DOHH2 (cell line): ENCODE data around the gene TUSC2.

Experiments used
- H3F3A ChIP-seq: fragments of 200-600 bp; sonication (generic), shearing (Covaris generic); 2 replicates; pipeline ENCODE4 v1.6.0; 2016; ENCODE audit warnings: antibody characterized with exemption, mild to moderate bottlenecking; ENCODE audit not compliant: control insufficient read depth, insufficient read depth
- H3K27ac ChIP-seq: fragments of 200-600 bp; sonication (generic); 2 replicates; pipeline ENCODE4 v1.5.1; 2014; ENCODE audit warnings: low read depth, mild to moderate bottlenecking, low read length, moderate library complexity
- H3K27me3 ChIP-seq: fragments of 200-600 bp; sonication (generic); 2 replicates; pipeline ENCODE4 v1.6.1; 2014; ENCODE audit warnings: mild to moderate bottlenecking, low read length, mixed read lengths; ENCODE audit not compliant: control insufficient read depth
- H3K36me3 ChIP-seq: fragments of 200-600 bp; sonication (generic); 2 replicates; pipeline ENCODE4 v1.6.1; 2014; ENCODE audit warnings: mild to moderate bottlenecking, low read length, moderate library complexity, mixed read lengths; ENCODE audit not compliant: control insufficient read depth
- H3K4me1 ChIP-seq: fragments of 200-600 bp; sonication (generic); 2 replicates; pipeline ENCODE4 v1.6.1; 2014; ENCODE audit warnings: mild to moderate bottlenecking, low read length, mixed read lengths; ENCODE audit not compliant: control insufficient read depth
- H3K4me2 ChIP-seq: fragments of 200-600 bp; sonication (generic); 2 replicates; pipeline ENCODE4 v1.6.0; 2014; ENCODE audit warnings: mild to moderate bottlenecking, low read length, moderate library complexity
- H3K4me3 ChIP-seq: fragments of 200-600 bp; sonication (generic); 2 replicates; pipeline ENCODE4 v1.5.1; 2014; ENCODE audit warnings: mild to moderate bottlenecking, low read length, mixed read lengths
- H3K79me2 ChIP-seq: fragments of 200-600 bp; sonication (generic); 2 replicates; pipeline ENCODE4 v1.6.1; 2014; ENCODE audit warnings: mild to moderate bottlenecking, low read length, mixed read lengths; ENCODE audit not compliant: control insufficient read depth
- H3K9me2 ChIP-seq: fragments of 200-600 bp; sonication (generic); replicated peaks from 2 replicates; pipeline ENCODE4 v1.6.1; 2014; ENCODE audit warnings: mild to moderate bottlenecking, low read length, mixed read lengths; ENCODE audit not compliant: control insufficient read depth
- H3K9me3 ChIP-seq: fragments of 200-600 bp; sonication (generic); 2 replicates; pipeline ENCODE4 v1.6.1; 2014; ENCODE audit warnings: antibody characterized with exemption, low read length, mixed read lengths; ENCODE audit not compliant: control insufficient read depth, insufficient read depth
- H4K20me1 ChIP-seq: fragments of 200-600 bp; sonication (generic); 2 replicates; pipeline ENCODE4 v1.6.0; 2014; ENCODE audit warnings: low read depth, mild to moderate bottlenecking, antibody characterized with exemption, low read length, moderate library complexity; ENCODE audit not compliant: control insufficient read depth, insufficient read depth
- CTCF ChIP-seq: fragments of 200-600 bp; sonication (generic); IDR thresholded peaks from one replicate; pipeline ENCODE4 v1.5.1; 2014; ENCODE audit warnings: antibody characterized with exemption, mild to moderate bottlenecking, low read depth, low read length; ENCODE audit not compliant: poor library complexity, severe bottlenecking
- EZH2phosphoT487 ChIP-seq: fragments of 200-600 bp; sonication (generic); IDR thresholded peaks from 2 replicates; pipeline ENCODE4 v1.6.1; 2017; ENCODE audit warnings: borderline replicate concordance, mild to moderate bottlenecking, antibody characterized with exemption, low read length, moderate library complexity, mixed read lengths

Gene TUSC2

GRCh38 chr3:50317300-50317699 lies 10.7 kb downstream of the TUSC2 start:
- peaks cover 22% of the 10 kb centered on the region for H3K4me1 ChIP-seq
- H3K27ac ChIP-seq, result no peak overlapping the region
- no peak overlapping the region for H3K4me2 ChIP-seq

GRCh38 chr3:50316657-50317242 lies 11.3 kb downstream of the TUSC2 start:
- H3K4me1 ChIP-seq, result peaks cover 17% of the 10 kb centered on the region
- TF ChIP-seq CTCF (no peak), EZH2phosphoT487 (no peak)
- no peak overlapping the region for H3K4me3 ChIP-seq
- H3K9me3 ChIP-seq, result no peaks in the 10 kb centered on the region
- H3K79me2 ChIP-seq, result peaks cover 3% of the 10 kb centered on the region; the same call in 1 of the 2 replicates
- no peaks in the 10 kb centered on the region for H4K20me1 ChIP-seq
- no peaks in the 10 kb centered on the region for H3K9me2 ChIP-seq
- H3F3A ChIP-seq, result no peaks in the 10 kb centered on the region
- no peak overlapping the region for H3K27ac ChIP-seq
- peaks cover 10% of the 10 kb centered on the region for H3K36me3 ChIP-seq
- no peak overlapping the region for H3K4me2 ChIP-seq
- H3K27me3 ChIP-seq, result no peaks in the 10 kb centered on the region

More at GRCh38 chr3:50317300-50317699, 10.7 kb downstream of the TUSC2 start:
- Histone ChIP-seq H3K9me2 (no peaks in the 10 kb centered on the region), H3K4me3 (no peak overlapping the region), H4K20me1 (no peaks in the 10 kb centered on the region), H3K27me3 (no peaks in the 10 kb centered on the region), H3K36me3 (peaks cover 10% of the 10 kb centered on the region), H3K9me3 (no peaks in the 10 kb centered on the region), H3F3A (no peaks in the 10 kb centered on the region), H3K79me2 (peaks cover 3% of the 10 kb centered on the region; the same call in 1 of the 2 replicates)
- no peak for TF ChIP-seq CTCF
- no peak for TF ChIP-seq EZH2phosphoT487

GRCh38 chr3:50314816-50315215 lies 13.2 kb downstream of the TUSC2 start:
- Histone ChIP-seq H3K4me2 (no peak overlapping the region), H3K9me2 (no peaks in the 10 kb centered on the region), H3K4me1 (peaks cover 6% of the 10 kb centered on the region; the same call in 1 of the 2 replicates), H3F3A (no peaks in the 10 kb centered on the region; the same call in 1 of the 2 replicates), H3K36me3 (peaks cover 10% of the 10 kb centered on the region), H3K27me3 (no peaks in the 10 kb centered on the region), H3K4me3 (no peak overlapping the region), H3K9me3 (no peaks in the 10 kb centered on the region), H3K27ac (no peak overlapping the region), H3K79me2 (no peaks in the 10 kb centered on the region), H4K20me1 (no peaks in the 10 kb centered on the region)
- TF ChIP-seq CTCF, result no peak
